ENCODE measurements around the gene SCAMP1.

The SCAMP1 gene

GRCh38 chr5:78364005-78364404 lies 3.6 kb downstream of the SCAMP1 start:
- TF ChIP-seq CTCF (IDR thresholded peaks at IDR 0.05): no peak

DNA sequence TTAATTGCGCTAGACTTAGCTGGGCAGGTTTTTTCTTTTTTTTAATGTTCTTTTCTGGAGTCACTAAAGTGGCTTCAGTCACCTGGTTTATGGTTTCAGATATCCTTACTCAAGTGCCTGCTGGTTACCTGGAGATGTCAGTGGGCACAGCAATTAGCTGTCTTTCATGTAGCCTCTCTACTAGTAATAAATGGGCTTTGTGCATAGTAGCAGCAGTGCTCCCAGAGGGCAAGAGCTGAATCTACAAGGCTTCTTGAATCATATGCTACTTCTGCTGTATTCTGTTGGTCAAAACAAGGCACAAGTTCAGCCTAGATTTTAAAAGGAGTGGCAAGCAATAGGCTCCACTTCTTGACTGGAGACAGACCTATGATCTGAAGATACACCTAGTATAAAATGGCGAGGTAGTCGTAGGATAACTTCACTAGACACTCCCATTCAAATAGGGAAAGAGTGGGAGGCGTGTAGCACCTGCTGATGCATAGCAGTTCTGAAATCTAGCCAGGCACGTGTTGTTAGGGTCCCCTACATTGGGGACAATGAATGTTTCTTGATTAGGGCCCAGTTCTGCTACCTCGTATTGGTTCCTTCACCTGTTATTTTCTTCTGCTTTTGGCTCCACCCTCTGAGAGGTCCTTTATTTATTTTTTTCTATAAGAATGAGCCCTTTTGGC lies 7.0 kb downstream of the SCAMP1 start:
- TF ChIP-seq CTCF (IDR thresholded peaks at IDR 0.05): no peak

DNA sequence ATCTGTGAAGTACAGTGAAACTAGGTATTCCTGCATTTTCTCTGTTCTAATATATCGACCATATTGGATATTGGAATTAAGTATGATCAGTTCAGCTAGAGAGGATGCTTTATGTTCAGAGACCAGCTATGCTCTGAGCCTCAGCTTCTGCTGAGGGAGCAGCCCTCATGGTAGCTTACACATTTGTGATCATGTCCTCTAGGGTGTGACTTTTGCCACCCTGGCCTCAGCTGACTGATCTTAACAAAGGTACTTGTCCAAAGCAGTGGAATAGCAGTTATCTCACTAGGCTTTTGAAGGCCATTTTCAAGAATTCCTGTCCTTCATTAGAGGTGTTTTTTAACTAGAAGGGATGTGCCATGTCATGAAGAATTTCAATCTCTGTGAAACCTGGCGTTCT lies 9.3 kb downstream of the SCAMP1 start:
- TF ChIP-seq CTCF (IDR thresholded peaks at IDR 0.05): no peak

DNA sequence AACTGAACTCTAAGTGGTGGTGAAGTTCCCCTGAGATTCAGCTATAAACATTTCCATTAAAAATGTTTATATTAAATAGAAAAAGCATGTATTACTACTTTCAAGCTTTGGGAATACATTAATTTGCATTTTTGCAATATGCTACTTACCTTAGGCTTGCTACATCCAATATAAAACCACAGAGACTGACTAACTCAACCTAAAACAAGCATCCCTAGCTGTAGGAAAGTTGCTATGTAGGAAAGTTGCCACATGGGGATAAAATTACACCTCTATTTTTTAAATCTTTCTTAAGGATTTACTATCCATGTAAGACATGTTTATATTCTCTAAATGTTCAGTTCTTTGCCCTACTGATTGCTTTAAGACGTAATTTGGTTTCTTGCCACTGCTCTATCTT lies 12.8 kb downstream of the SCAMP1 start:
- TF ChIP-seq CTCF (IDR thresholded peaks at IDR 0.05): no peak

- TF ChIP-seq CTCF (IDR thresholded peaks at IDR 0.05): no peak
These were observed 15.9 kb downstream of the SCAMP1 start for GRCh38 chr5:78376315-78376714.

DNA sequence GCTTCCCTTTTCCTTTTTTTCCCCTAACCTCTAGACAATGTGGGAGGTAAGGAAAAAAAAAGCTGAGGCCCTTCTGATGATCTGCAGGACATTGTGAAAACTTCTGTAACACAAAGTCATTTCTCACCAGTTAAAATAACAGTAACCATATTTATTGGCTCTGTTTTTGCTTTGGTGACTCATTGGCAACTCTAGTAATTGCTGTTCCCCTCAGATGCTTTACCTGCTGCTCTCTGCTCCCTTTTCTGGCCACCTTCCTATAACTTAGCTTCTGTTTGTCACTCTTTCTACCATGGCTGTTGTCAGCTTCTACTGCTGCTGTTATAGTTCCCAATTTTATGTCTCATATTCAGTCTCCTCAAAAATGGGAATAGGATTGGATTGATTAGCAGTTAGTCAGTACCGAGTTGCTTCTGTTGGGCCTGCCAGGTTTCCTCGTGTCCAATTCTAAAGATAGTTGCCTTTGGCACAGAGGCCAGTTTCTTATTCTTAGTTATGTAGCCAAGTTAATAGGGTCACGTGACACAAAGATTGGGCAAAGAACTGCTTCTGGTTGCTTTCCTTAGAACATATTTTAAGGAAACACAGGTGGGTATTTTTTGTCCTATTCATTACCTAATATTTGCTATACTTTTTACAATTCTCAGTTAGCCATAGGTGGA lies 16.8 kb downstream of the SCAMP1 start:
- no peak for TF ChIP-seq CTCF (IDR thresholded peaks at IDR 0.05)

- TF ChIP-seq CTCF (IDR thresholded peaks at IDR 0.05): no peak
These were observed 17.3 kb downstream of the SCAMP1 start for GRCh38 chr5:78377718-78378105.
